H9 (cell line): ENCODE measurements around the gene CEP44. TPM values are rescaled to one million over a fixed set of nuclear protein-coding genes. Genes with fewer than 3 reads are reported as not detected.
A peak's percentile ranks its signal among the peaks of the same experiment; 100 is the strongest.

Source experiments
- DNase-seq: peaks from one replicate; pipeline ENCODE4 v3.0.0-alpha.2; 2017
- H2AFZ ChIP-seq: one replicate; pipeline ENCODE4 v1.6.1; 2013; ENCODE audit warnings: mild to moderate bottlenecking, low read length, control low read depth, moderate library complexity
- H2AK5ac ChIP-seq: 2 replicates; pipeline ENCODE4 v1.6.1; 2013; ENCODE audit warnings: low read length, control low read depth, mixed read lengths; ENCODE audit not compliant: insufficient read length
- H2BK120ac ChIP-seq: one replicate; pipeline ENCODE4 v1.6.1; 2013; ENCODE audit warnings: low read depth, mild to moderate bottlenecking, low read length, control low read depth, inconsistent platforms; ENCODE audit not compliant: poor library complexity, severe bottlenecking
- H2BK12ac ChIP-seq: 2 replicates; pipeline ENCODE4 v1.6.1; 2013; ENCODE audit warnings: low read length, control low read depth, mixed read lengths, low read depth; ENCODE audit not compliant: insufficient read length
- H2BK15ac ChIP-seq: 2 replicates; pipeline ENCODE4 v1.6.1; 2013; ENCODE audit warnings: low read depth, low read length, control low read depth
- H2BK20ac ChIP-seq: one replicate; pipeline ENCODE4 v1.6.1; 2013; ENCODE audit warnings: low read depth, mild to moderate bottlenecking, low read length, control low read depth, inconsistent platforms; ENCODE audit not compliant: poor library complexity, severe bottlenecking
- H2BK5ac ChIP-seq: 2 replicates; pipeline ENCODE4 v1.6.1; 2013; ENCODE audit warnings: low read length, control low read depth, mixed read lengths; ENCODE audit not compliant: insufficient read length
- H3K14ac ChIP-seq: 2 replicates; pipeline ENCODE4 v1.6.1; 2013; ENCODE audit warnings: low read length, control low read depth; ENCODE audit not compliant: insufficient read depth
- H3K18ac ChIP-seq: 2 replicates; pipeline ENCODE4 v1.6.1; 2013; ENCODE audit warnings: low read depth, mild to moderate bottlenecking, mixed read lengths, low read length, control low read depth; ENCODE audit not compliant: insufficient read length
- H3K23ac ChIP-seq: 2 replicates; pipeline ENCODE4 v1.6.1; 2013; ENCODE audit warnings: low read length, control low read depth, mixed read lengths, low read depth; ENCODE audit not compliant: insufficient read length
- H3K23me2 ChIP-seq: 2 replicates; pipeline ENCODE4 v1.6.1; 2013; ENCODE audit warnings: low read depth, mild to moderate bottlenecking, mixed read lengths, low read length, control low read depth; ENCODE audit not compliant: insufficient read length, poor library complexity, severe bottlenecking
- H3K27ac ChIP-seq: 2 replicates; pipeline ENCODE4 v1.5.1; 2013; ENCODE audit warnings: low read length, control low read depth, mixed read lengths, low read depth; ENCODE audit not compliant: insufficient read length
- H3K27me3 ChIP-seq: 2 replicates; pipeline ENCODE4 v1.6.1; 2013; ENCODE audit warnings: low read length, control low read depth, inconsistent platforms; ENCODE audit not compliant: insufficient read depth
- H3K4ac ChIP-seq: 2 replicates; pipeline ENCODE4 v1.6.1; 2013; ENCODE audit warnings: low read depth, mild to moderate bottlenecking, control low read depth, inconsistent platforms, low read length, moderate library complexity
- H3K4me1 ChIP-seq: 2 replicates; pipeline ENCODE4 v1.6.1; 2013; ENCODE audit warnings: low read length, control low read depth, inconsistent platforms; ENCODE audit not compliant: insufficient read depth
- H3K4me2 ChIP-seq: 2 replicates; pipeline ENCODE4 v1.6.1; 2013; ENCODE audit warnings: low read length, control low read depth, mixed read lengths; ENCODE audit not compliant: insufficient read length, insufficient read depth
- H3K56ac ChIP-seq: 2 replicates; pipeline ENCODE4 v1.6.1; 2013; ENCODE audit warnings: low read depth, mild to moderate bottlenecking, mixed read lengths, low read length, control low read depth; ENCODE audit not compliant: insufficient read length
- H3K79me1 ChIP-seq: 2 replicates; pipeline ENCODE4 v1.6.1; 2013; ENCODE audit warnings: low read depth, mild to moderate bottlenecking, moderate library complexity, low read length, control low read depth, inconsistent platforms; ENCODE audit not compliant: insufficient read depth, poor library complexity, severe bottlenecking
- H3K79me2 ChIP-seq: 2 replicates; pipeline ENCODE4 v1.6.1; 2013; ENCODE audit warnings: low read length, control low read depth, inconsistent platforms; ENCODE audit not compliant: insufficient read depth
- H3K9ac ChIP-seq: 2 replicates; pipeline ENCODE4 v1.6.1; 2013; ENCODE audit warnings: low read length, control low read depth, mixed read lengths; ENCODE audit not compliant: insufficient read length; ENCODE audit errors: extremely low read depth
- H3K9me3 ChIP-seq: one replicate; pipeline ENCODE4 v1.6.1; 2013; ENCODE audit warnings: low read depth, low read length, inconsistent platforms; ENCODE audit not compliant: control insufficient read depth
- H3T11ph ChIP-seq: one replicate; pipeline ENCODE4 v1.6.1; 2013; ENCODE audit warnings: mild to moderate bottlenecking, low read length, control low read depth, inconsistent platforms
- H4K20me1 ChIP-seq: one replicate; pipeline ENCODE4 v1.6.1; 2013; ENCODE audit not compliant: control insufficient read depth, insufficient read length, insufficient read depth
- H4K5ac ChIP-seq: 2 replicates; pipeline ENCODE4 v1.6.1; 2013; ENCODE audit warnings: low read depth, mild to moderate bottlenecking, mixed read lengths, low read length, control low read depth; ENCODE audit not compliant: insufficient read length
- H4K8ac ChIP-seq: replicated peaks from 2 replicates; pipeline ENCODE4 v1.6.1; 2013; ENCODE audit warnings: low read length, control low read depth, mixed read lengths, low read depth; ENCODE audit not compliant: insufficient read length
- H4K91ac ChIP-seq: 2 replicates; pipeline ENCODE4 v1.6.1; 2013; ENCODE audit warnings: low read depth, mild to moderate bottlenecking, moderate library complexity, mixed read lengths, low read length, control low read depth; ENCODE audit not compliant: insufficient read length
- H3K27ac Mint-ChIP-seq, 3 experiments: 2 replicates in 2 of 3; 3 replicates in 1 of 3; pipeline ENCODE4 v1.8.0; 2020 to 2021; ENCODE audit warnings: mixed read lengths in 3 of 3, mild to moderate bottlenecking in 1 of 3, moderate library complexity in 1 of 3
- H3K27me3 Mint-ChIP-seq: 2 replicates; pipeline ENCODE4 v1.8.0; 2021; ENCODE audit warnings: low read depth, mild to moderate bottlenecking, moderate library complexity, mixed read lengths
- H3K36me3 Mint-ChIP-seq, 3 experiments: 2 replicates in 2 of 3; 3 replicates in 1 of 3; pipeline ENCODE4 v1.8.0; 2020 to 2021; ENCODE audit warnings: low read depth in 3 of 3, mixed read lengths in 3 of 3; ENCODE audit not compliant: insufficient read depth in 1 of 3
- H3K4me1 Mint-ChIP-seq, 2 experiments: 2 replicates each; pipeline ENCODE4 v1.8.0; 2020; ENCODE audit warnings: mixed read lengths in 2 of 2
- H3K4me3 Mint-ChIP-seq, 2 experiments: 2 replicates in 1 of 2; 3 replicates in 1 of 2; pipeline ENCODE4 v1.8.0; 2020 to 2021; ENCODE audit warnings: mild to moderate bottlenecking in 2 of 2, mixed read lengths in 2 of 2, moderate library complexity in 1 of 2
- H3K9me3 Mint-ChIP-seq, 2 experiments: 2 replicates in 1 of 2; 3 replicates in 1 of 2; pipeline ENCODE4 v1.8.0; 2020; ENCODE audit warnings: mild to moderate bottlenecking in 2 of 2, mixed read lengths in 2 of 2, moderate library complexity in 1 of 2
- WGBS: extraction: QIAGEN DNeasy Blood & Tissue Kit; methylation state at CpG from one replicate; pipeline ENCODE4 v1.1.7; 2013; ENCODE audit warnings: missing lambda C conversion rate, low lambda C conversion rate, mixed read lengths; ENCODE audit not compliant: insufficient read length; ENCODE audit errors: extremely low coverage; 5-methylcytosine and 5-hydroxymethylcytosine counted together
- total RNA-seq: library from RNA; stranded (reverse); gene quantifications from 2 replicates; pipeline ENCODE4 v1.2.1, GENCODE V29; 2021
- TF ChIP-seq, protein P1 (sequence below): fragments of 200-600 bp; sonication (generic); conservative IDR thresholded peaks from 3 replicates; pipeline ENCODE4 v1.8.0; 2021; ENCODE audit warnings: antibody characterized with exemption, mild to moderate bottlenecking

The CEP44 gene
- total RNA-seq, 1 experiment from 2014 or later, result 16.5 TPM

DNA sequence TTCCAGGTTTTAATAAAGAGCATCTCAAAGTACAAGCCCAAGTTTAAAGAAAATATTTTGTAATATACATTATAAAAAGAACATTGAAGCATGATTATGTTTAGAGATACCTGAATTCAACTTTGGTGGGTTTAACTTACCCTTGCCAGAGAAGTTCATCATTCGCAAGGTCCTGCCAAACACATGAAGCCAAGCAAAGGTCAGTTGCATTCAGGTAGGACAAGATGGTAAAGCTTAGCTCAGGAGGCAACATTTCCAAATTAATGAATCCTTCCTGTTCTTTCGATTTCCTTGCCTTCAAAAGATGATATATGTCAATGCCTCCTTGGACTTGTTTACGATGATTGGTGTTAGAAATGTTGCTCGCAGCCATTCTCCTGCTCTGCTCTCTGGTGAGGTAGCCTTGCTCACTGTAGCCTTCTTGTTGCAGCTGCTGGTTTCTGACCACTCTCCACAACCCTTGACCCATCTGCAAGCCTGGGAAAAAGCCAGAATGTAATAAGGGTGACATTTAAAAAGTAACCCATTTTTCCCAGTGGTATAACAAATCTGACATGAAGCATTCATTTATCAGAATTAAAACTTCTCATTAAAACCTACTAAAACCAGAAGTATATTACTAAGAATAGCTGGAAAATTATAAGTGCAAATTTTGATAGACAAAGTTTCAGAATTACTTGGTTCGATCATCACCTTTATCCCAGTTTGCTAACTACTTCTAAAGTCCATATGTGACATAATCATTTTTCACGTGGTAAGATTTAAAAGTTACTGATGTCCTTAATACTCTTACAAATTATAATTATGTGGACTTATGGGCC is 20.9 kb upstream of the CEP44 start:
- H2BK12ac ChIP-seq, result no peak overlapping the region
- H3K9ac ChIP-seq, result no peak overlapping the region
- no peak overlapping the region for H3K4ac ChIP-seq
- no peak overlapping the region for H3K4me3 Mint-ChIP-seq
- no peaks in the 10 kb centered on the region for H3K9me3 Mint-ChIP-seq
- H3K27me3 Mint-ChIP-seq, result no peaks in the 10 kb centered on the region
- H3K79me1 ChIP-seq, result no peaks in the 10 kb centered on the region
- no peaks in the 10 kb centered on the region for H3K23me2 ChIP-seq
- no peaks in the 10 kb centered on the region for H3K4me1 ChIP-seq
- no peak overlapping the region for H4K91ac ChIP-seq
- TF ChIP-seq, protein P1, sequence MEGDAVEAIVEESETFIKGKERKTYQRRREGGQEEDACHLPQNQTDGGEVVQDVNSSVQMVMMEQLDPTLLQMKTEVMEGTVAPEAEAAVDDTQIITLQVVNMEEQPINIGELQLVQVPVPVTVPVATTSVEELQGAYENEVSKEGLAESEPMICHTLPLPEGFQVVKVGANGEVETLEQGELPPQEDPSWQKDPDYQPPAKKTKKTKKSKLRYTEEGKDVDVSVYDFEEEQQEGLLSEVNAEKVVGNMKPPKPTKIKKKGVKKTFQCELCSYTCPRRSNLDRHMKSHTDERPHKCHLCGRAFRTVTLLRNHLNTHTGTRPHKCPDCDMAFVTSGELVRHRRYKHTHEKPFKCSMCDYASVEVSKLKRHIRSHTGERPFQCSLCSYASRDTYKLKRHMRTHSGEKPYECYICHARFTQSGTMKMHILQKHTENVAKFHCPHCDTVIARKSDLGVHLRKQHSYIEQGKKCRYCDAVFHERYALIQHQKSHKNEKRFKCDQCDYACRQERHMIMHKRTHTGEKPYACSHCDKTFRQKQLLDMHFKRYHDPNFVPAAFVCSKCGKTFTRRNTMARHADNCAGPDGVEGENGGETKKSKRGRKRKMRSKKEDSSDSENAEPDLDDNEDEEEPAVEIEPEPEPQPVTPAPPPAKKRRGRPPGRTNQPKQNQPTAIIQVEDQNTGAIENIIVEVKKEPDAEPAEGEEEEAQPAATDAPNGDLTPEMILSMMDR, result no peak
- H4K5ac ChIP-seq, result no peak overlapping the region
- no peaks in the 10 kb centered on the region for H3K36me3 Mint-ChIP-seq
- no peak overlapping the region for H3T11ph ChIP-seq
- no peak overlapping the region for H3K56ac ChIP-seq
- no peak overlapping the region for H2BK120ac ChIP-seq
- H4K20me1 ChIP-seq, result no peaks in the 10 kb centered on the region
- H3K79me2 ChIP-seq, result no peaks in the 10 kb centered on the region
- H3K4me2 ChIP-seq, result no peak overlapping the region
- DNase-seq, result no peak
- no peak overlapping the region for H3K27ac ChIP-seq
- peak overlapping the region in 1 of 3 experiments; percentile 86; a peak in 1 of 7 replicates for H3K27ac Mint-ChIP-seq
- no peak overlapping the region for H2BK5ac ChIP-seq
- peak overlapping the region; percentile 69 for H3K23ac ChIP-seq
- no peaks in the 10 kb centered on the region for H3K27me3 ChIP-seq
- H2AFZ ChIP-seq, result no peak overlapping the region
- no peaks in the 10 kb centered on the region for H3K4me1 Mint-ChIP-seq
- H2BK20ac ChIP-seq, result no peak overlapping the region
- H2AK5ac ChIP-seq, result no peak overlapping the region
- H2BK15ac ChIP-seq, result no peak overlapping the region
- H4K8ac ChIP-seq, result no peak overlapping the region
- no peak overlapping the region for H3K18ac ChIP-seq
- no CpG with 5 or more reads among the region's 6 CpGs for WGBS
- no peaks in the 10 kb centered on the region for H3K9me3 ChIP-seq
- H3K14ac ChIP-seq, result no peak overlapping the region
